Epithelial cell of proximal tubule (primary cell): Measurements from ENCODE around the gene SMAP2. TPM values are rescaled to one million over a fixed set of nuclear protein-coding genes. Genes with fewer than 3 reads are reported as not detected.
A peak's percentile ranks its signal among the peaks of the same experiment; 100 is the strongest.
"Not testable (repeated sequence)": the region's sequence is repeated elsewhere in the genome, so short reads cannot be mapped to it uniquely, and the experiment has no call there.

Experiments
- DNase-seq: peaks from one replicate; pipeline ENCODE4 v3.0.0-alpha.2; 2011; ENCODE audit warnings: low read depth
- H3K4me3 ChIP-seq: 2 replicates; pipeline ENCODE4 v1.5.1; 2011; ENCODE audit warnings: low read depth, mild to moderate bottlenecking, low read length
- CTCF ChIP-seq: conservative IDR thresholded peaks from 2 replicates; pipeline ENCODE4 v1.5.1; 2012; ENCODE audit warnings: low read depth, mild to moderate bottlenecking, low read length
- total RNA-seq: library from RNA; depleted of rRNA; stranded (reverse); fragments of >200 nt; gene quantifications from 2 replicates; pipeline ENCODE4 v1.2.3, GENCODE V29; 2015

The SMAP2 gene
- total RNA-seq: 4.9 and 11.0 TPM in 2 replicates

- peak; percentile 26 for DNase-seq
- no peak for TF ChIP-seq CTCF
- H3K4me3 ChIP-seq: peak within 1 kb of the TSS; percentile 96
Observed at GRCh38 chr1:40373323-40374283, at the start of gene SMAP2. Gene SMAP2, plus strand, starts transcription at chr1:40373727. Its CDS starts 394 bp downstream, at chr1:40374121.

GRCh38 chr1:40331403-40331802 lies 42.1 kb upstream of the SMAP2 start:
- not testable (repeated sequence) for H3K4me3 ChIP-seq, DNase-seq

- DNase-seq: no peak
- TF ChIP-seq CTCF: no peak
- H3K4me3 ChIP-seq: no peak overlapping the region
Observed at GRCh38 chr1:40332695-40333094, 40.8 kb upstream of the SMAP2 start.

- no peak overlapping the region for H3K4me3 ChIP-seq
- no peak for TF ChIP-seq CTCF
- no peak for DNase-seq
Observed at GRCh38 chr1:40337443-40337842, 36.1 kb upstream of the SMAP2 start.

GRCh38 chr1:40338745-40339419 lies 34.6 kb upstream of the SMAP2 start:
- peak; percentile 98 for TF ChIP-seq CTCF
- no peak overlapping the region for H3K4me3 ChIP-seq
- peak; percentile 9 for DNase-seq

- H3K4me3 ChIP-seq: no peak overlapping the region
- no peak for DNase-seq
- no peak for TF ChIP-seq CTCF
Observed at GRCh38 chr1:40339420-40340323, 33.9 kb upstream of the SMAP2 start.
